Measurements from ENCODE around the gene CEMP1.
"Not testable (repeated sequence)": the region's sequence is repeated elsewhere in the genome, so short reads cannot be mapped to it uniquely, and the experiment has no call there.

GRCh38 chr16:2550283-2550878 is 19.2 kb upstream of the CEMP1 start:
- not testable (repeated sequence) for TF ChIP-seq CTCF, POLR2A, POLR2AphosphoS5 (IDR thresholded peaks at IDR 0.05)

All from prostate gland (tissue), 2 donors.